Gastrocnemius medialis (tissue), 4 donors: ENCODE data around the gene CD2AP. TPM values are rescaled to one million over a fixed set of nuclear protein-coding genes. Genes with fewer than 3 reads are reported as not detected.

ENCODE experiments used
- ATAC-seq, 2 donors: fragments of 150-250 bp; one replicate each; pipeline ENCODE4 v1.9.1; 2016
- DNase-seq, 2 donors: peaks; one replicate each; pipeline ENCODE4 v3.0.0-alpha.2; 2019
- H3K27ac ChIP-seq, 4 donors: fragments of 200-600 bp; sonication (generic); 1 replicate in 1 of 4; 2 replicates in 3 of 4; pipeline ENCODE4 v1.5.1; 2016 to 2018; ENCODE audit warnings: mild to moderate bottlenecking in 2 of 4, moderate library complexity in 1 of 4
- H3K27me3 ChIP-seq, 3 donors: fragments of 200-600 bp; sonication (generic) in 2 of 3; 1 replicate in 1 of 3; 2 replicates in 2 of 3; pipeline versions ENCODE4 v1.5.1 to v1.6.0; 2016 to 2019; ENCODE audit warnings: mild to moderate bottlenecking in 1 of 3, moderate library complexity in 1 of 3
- H3K36me3 ChIP-seq, 2 donors: fragments of 200-600 bp; sonication (generic) in 1 of 2; one replicate each; pipeline ENCODE4 v1.5.1; 2017 to 2018
- H3K4me1 ChIP-seq, 2 donors: fragments of 200-600 bp; sonication (generic) in 1 of 2; one replicate each; pipeline ENCODE4 v1.5.1; 2016 to 2017; ENCODE audit warnings: mild to moderate bottlenecking in 2 of 2
- H3K4me3 ChIP-seq, 4 donors: fragments of 200-600 bp; sonication (generic) in 3 of 4; 1 replicate in 1 of 4; 2 replicates in 3 of 4; pipeline ENCODE4 v1.5.1; 2016 to 2019; ENCODE audit warnings: mild to moderate bottlenecking in 2 of 4
- H3K9me3 ChIP-seq, 3 donors: fragments of 200-600 bp; sonication (generic) in 2 of 3; 1 replicate in 1 of 3; 2 replicates in 2 of 3; pipeline ENCODE4 v1.5.1; 2016 to 2019
- POLR2A ChIP-seq, 2 donors: fragments of 450-650 bp; IDR thresholded peaks; one replicate each; pipeline ENCODE4 v1.6.1; 2017; ENCODE audit warnings: antibody characterized with exemption in 2 of 2, mild to moderate bottlenecking in 2 of 2, moderate library complexity in 2 of 2
- in situ Hi-C, 4 donors: fragments of 200-750 bp; cut with MboI; loops; one replicate each; pipeline versions ENCODE4 v1.15.0 to v1.8.0; 2017; ENCODE audit warnings: low sequenced_read_pairs in 4 of 4
- intact Hi-C: fragments of 100-400 bp; cut with DNase I; formaldehyde crosslinking; loops from one replicate; pipeline ENCODE4 v1.15.1; 2023; ENCODE audit warnings: low total_unique reads
- total RNA-seq, 4 donors: library from RNA; depleted of rRNA; stranded (reverse); fragments of >200 nt; gene quantifications; one replicate each; pipeline versions ENCODE4 v1.1.0 to v1.2.3, GENCODE V29; 2016
- TF ChIP-seq, protein P1 (sequence below), 5 experiments: fragments of 450-650 bp in 3 of 5; fragments of 200-600 bp in 2 of 5; sonication (generic) in 2 of 5; IDR thresholded peaks in 4 of 5; conservative IDR thresholded peaks in 1 of 5; 1 replicate in 4 of 5; 2 replicates in 1 of 5; pipeline ENCODE4 v1.5.1; 2016 to 2019; ENCODE audit warnings: antibody characterized with exemption in 5 of 5, mild to moderate bottlenecking in 3 of 5, moderate library complexity in 3 of 5

CD2AP gene
- total RNA-seq, 4 donors from 2014 or later = 6.9 to 14.1 (median 8.6) TPM

DNA sequence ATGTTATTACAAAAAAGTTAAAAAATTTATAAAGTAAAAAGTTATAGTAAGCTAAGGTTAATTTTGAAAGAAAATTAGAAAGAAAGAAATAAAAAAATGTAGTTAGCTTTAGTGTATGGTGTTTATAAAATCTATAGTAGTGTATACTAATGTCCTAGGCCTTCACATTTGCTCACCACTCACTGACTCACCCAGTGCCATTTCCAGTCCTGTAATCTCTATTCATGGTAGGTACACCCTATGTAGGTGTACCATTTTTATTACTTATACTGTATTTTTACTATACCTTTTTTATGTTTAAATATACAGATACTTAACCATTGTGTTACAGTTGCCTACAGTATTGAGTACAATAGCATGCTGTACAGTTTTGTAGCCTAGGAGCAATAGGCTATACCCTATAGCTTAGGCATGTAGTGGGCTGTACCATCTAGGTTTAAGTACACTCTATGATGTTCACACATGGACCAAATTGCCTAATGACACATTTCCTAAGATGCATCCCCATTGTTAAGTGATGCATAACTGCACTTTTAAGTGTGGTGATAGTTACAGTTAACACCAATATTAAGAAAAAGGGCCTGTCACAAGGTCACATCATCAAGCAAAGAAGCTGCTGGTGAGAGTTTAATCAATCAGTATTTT, 8.0 kb downstream of the CD2AP start:
- H3K27me3 ChIP-seq = no peaks in the 10 kb centered on the region
- no peak overlapping the region for H3K27ac ChIP-seq
- peaks cover 14 to 17% of the 10 kb centered on the region in 2 donors for H3K4me1 ChIP-seq
- DNase-seq (no peak), ATAC-seq (no peak)
- TF ChIP-seq, protein P1, sequence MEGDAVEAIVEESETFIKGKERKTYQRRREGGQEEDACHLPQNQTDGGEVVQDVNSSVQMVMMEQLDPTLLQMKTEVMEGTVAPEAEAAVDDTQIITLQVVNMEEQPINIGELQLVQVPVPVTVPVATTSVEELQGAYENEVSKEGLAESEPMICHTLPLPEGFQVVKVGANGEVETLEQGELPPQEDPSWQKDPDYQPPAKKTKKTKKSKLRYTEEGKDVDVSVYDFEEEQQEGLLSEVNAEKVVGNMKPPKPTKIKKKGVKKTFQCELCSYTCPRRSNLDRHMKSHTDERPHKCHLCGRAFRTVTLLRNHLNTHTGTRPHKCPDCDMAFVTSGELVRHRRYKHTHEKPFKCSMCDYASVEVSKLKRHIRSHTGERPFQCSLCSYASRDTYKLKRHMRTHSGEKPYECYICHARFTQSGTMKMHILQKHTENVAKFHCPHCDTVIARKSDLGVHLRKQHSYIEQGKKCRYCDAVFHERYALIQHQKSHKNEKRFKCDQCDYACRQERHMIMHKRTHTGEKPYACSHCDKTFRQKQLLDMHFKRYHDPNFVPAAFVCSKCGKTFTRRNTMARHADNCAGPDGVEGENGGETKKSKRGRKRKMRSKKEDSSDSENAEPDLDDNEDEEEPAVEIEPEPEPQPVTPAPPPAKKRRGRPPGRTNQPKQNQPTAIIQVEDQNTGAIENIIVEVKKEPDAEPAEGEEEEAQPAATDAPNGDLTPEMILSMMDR (IDR thresholded peaks at IDR 0.05 in 4 of 5, conservative IDR thresholded peaks at IDR 0.05 in 1 of 5) = no peak
- TF ChIP-seq POLR2A (IDR thresholded peaks at IDR 0.05) = no peak
- no peaks in the 10 kb centered on the region for H3K9me3 ChIP-seq
- no peaks in the 10 kb centered on the region for H3K36me3 ChIP-seq
- intact Hi-C loops (no loop called here), in situ Hi-C loops (no loop called here)
- H3K4me3 ChIP-seq = no peak overlapping the region

DNA sequence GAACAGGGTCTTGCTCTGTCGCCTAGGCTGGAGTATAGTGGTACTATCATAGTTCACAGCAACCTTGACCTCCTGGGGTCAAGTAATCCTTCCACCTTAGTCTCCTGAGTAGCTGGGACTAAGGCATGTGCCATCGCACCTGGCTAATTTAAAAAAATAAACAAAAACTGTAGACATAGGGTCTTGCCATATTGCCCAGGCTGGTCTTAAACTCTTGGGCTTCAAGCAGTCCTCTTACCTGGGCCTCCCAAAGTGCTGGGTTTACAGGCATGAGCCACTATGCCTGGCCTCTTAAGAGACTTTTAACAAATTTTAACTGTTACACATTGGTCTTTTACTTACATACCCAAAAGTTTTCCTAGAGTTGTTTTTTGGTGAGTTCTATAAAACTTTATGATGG, 12.4 kb downstream of the CD2AP start:
- intact Hi-C loops (no loop called here), in situ Hi-C loops (no loop called here)
- no peak for TF ChIP-seq POLR2A (IDR thresholded peaks at IDR 0.05)
- TF ChIP-seq, protein P1 (IDR thresholded peaks at IDR 0.05 in 4 of 5, conservative IDR thresholded peaks at IDR 0.05 in 1 of 5) = no peak
- Histone ChIP-seq H3K27me3 (no peaks in the 10 kb centered on the region), H3K27ac (no peak overlapping the region), H3K9me3 (no peaks in the 10 kb centered on the region), H3K4me1 (peaks cover 6 to 7% of the 10 kb centered on the region in 2 donors), H3K36me3 (no peaks in the 10 kb centered on the region), H3K4me3 (no peak overlapping the region)
- no peak for DNase-seq
- no peak for ATAC-seq

DNA sequence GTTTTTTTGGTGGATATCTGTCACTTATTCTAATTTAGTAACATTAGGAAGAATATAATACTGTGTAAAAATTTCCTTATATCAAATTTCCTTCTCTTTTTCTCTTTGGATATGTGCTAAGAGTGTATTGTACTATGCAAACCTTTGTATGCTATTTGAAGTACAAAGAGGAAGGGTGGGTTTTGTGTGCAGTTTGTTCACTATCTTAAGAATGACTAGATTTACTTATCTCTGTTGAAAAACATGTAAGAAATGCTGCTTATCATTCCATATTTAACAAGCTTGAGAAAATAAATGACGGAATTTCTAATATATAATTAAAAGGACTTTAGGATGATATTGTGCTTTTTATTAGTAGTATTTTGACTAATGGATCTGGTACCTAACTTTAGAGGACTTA, 13.1 kb downstream of the CD2AP start:
- no peak for ATAC-seq
- Histone ChIP-seq H3K27me3 (no peaks in the 10 kb centered on the region), H3K4me3 (no peak overlapping the region), H3K27ac (no peak overlapping the region), H3K9me3 (no peaks in the 10 kb centered on the region), H3K4me1 (peaks cover 6 to 10% of the 10 kb centered on the region in 2 donors), H3K36me3 (no peaks in the 10 kb centered on the region)
- intact Hi-C loops = no loop called here
- in situ Hi-C loops = no loop called here
- TF ChIP-seq, protein P1 (IDR thresholded peaks at IDR 0.05 in 4 of 5, conservative IDR thresholded peaks at IDR 0.05 in 1 of 5) = no peak
- TF ChIP-seq POLR2A (IDR thresholded peaks at IDR 0.05) = no peak
- no peak for DNase-seq

DNA sequence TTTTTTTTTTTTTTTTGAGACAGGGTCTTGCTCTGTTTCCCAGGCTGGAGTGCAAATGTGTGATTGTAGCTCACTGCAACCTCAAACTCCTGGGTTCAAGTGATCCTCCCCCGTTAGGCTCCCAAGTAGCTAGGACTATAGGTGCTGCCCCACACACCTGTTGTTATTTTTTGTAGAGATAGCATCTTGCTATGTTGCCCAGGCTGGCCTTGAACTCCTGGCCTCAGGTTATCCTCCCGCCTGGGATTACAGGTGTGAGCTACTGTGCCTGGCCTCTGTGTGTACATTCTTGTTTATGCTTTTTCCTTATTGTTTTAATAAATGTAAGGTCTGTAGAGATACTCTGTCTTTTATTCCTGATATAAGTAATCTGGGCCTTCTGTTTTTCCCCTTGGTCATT, 14.8 kb downstream of the CD2AP start:
- intact Hi-C loops (no loop called here), in situ Hi-C loops (no loop called here)
- Histone ChIP-seq H3K4me1 (peaks cover 0 to 25% of the 10 kb centered on the region in 2 donors), H3K9me3 (no peaks in the 10 kb centered on the region), H3K27ac (no peak overlapping the region), H3K4me3 (no peak overlapping the region), H3K27me3 (no peaks in the 10 kb centered on the region), H3K36me3 (no peaks in the 10 kb centered on the region)
- DNase-seq = no peak
- no peak for ATAC-seq
- TF ChIP-seq, protein P1 (IDR thresholded peaks at IDR 0.05 in 4 of 5, conservative IDR thresholded peaks at IDR 0.05 in 1 of 5) = no peak
- no peak for TF ChIP-seq POLR2A (IDR thresholded peaks at IDR 0.05)

DNA sequence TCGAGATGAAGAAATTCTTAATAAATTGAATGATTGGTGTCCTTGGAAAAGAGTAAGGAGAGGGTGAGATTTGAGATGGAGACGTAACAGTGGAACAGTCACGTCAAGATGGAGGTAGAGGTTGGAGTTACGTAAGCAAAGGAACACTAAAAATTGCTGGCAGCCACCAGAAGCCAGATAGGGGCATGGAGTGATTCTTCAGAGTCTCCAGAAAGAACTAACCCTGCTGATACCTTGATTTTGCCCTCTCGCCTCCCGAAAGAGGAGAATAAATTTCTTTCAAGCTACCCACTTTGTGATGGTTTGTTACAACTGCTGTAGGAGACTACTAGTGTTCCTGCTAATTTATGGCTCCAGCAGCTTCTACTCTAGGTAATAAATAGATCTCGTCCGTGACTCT, 17.6 kb downstream of the CD2AP start:
- DNase-seq (no peak), ATAC-seq (no peak)
- in situ Hi-C loops (no loop called here), intact Hi-C loops (no loop called here)
- no peaks in the 10 kb centered on the region for H3K36me3 ChIP-seq
- H3K27ac ChIP-seq = no peak overlapping the region
- H3K4me3 ChIP-seq = no peak overlapping the region
- H3K4me1 ChIP-seq = peaks cover 0 to 33% of the 10 kb centered on the region in 2 donors
- TF ChIP-seq, protein P1 (IDR thresholded peaks at IDR 0.05 in 4 of 5, conservative IDR thresholded peaks at IDR 0.05 in 1 of 5) = no peak
- no peak for TF ChIP-seq POLR2A (IDR thresholded peaks at IDR 0.05)
- no peaks in the 10 kb centered on the region for H3K9me3 ChIP-seq
- no peaks in the 10 kb centered on the region for H3K27me3 ChIP-seq
